GM18511 (cell line): ENCODE results near the gene MAP2.

Source experiments
- ATAC-seq: cut with Tn5 transposase; IDR thresholded peaks from one replicate; pipeline ENCODE4 v1.9.1; 2021; ENCODE audit warnings: mild to moderate bottlenecking, moderate library complexity; ENCODE audit not compliant: unreplicated experiment

Gene MAP2

GRCh38 chr2:209424781-209425470 is 1.1 kb downstream of the MAP2 start:
- no peak for ATAC-seq

- ATAC-seq = peak; percentile 30
These were observed 1.7 kb downstream of the MAP2 start for GRCh38 chr2:209425471-209426071.

GRCh38 chr2:209426432-209426831 is 2.6 kb downstream of the MAP2 start:
- no peak for ATAC-seq

GRCh38 chr2:209431701-209432100 is 7.9 kb downstream of the MAP2 start:
- ATAC-seq = no peak

- ATAC-seq = no peak
These were observed 17.7 kb downstream of the MAP2 start for GRCh38 chr2:209441541-209441940.

- ATAC-seq = no peak
These were observed 19.1 kb downstream of the MAP2 start for GRCh38 chr2:209442939-209443338.

GRCh38 chr2:209445485-209445884 is 21.6 kb downstream of the MAP2 start:
- ATAC-seq = no peak

- no peak for ATAC-seq
These were observed 27.5 kb downstream of the MAP2 start for GRCh38 chr2:209451209-209451834.

GRCh38 chr2:209456489-209456888 is 32.6 kb downstream of the MAP2 start:
- no peak for ATAC-seq

- no peak for ATAC-seq
These were observed 34.4 kb downstream of the MAP2 start for GRCh38 chr2:209458008-209458979.

GRCh38 chr2:209459359-209459758 is 35.5 kb downstream of the MAP2 start:
- no peak for ATAC-seq

GRCh38 chr2:209460151-209460761 is 36.4 kb downstream of the MAP2 start:
- no peak for ATAC-seq

- no peak for ATAC-seq
These were observed 39.4 kb downstream of the MAP2 start for GRCh38 chr2:209463226-209463625.

GRCh38 chr2:209463835-209464234 is 40.0 kb downstream of the MAP2 start:
- no peak for ATAC-seq

- no peak for ATAC-seq
These were observed 45.0 kb downstream of the MAP2 start for GRCh38 chr2:209468846-209469245.

- ATAC-seq = no peak
These were observed 45.6 kb downstream of the MAP2 start for GRCh38 chr2:209469481-209469880.

GRCh38 chr2:209470466-209470865 is 46.6 kb downstream of the MAP2 start:
- no peak for ATAC-seq

GRCh38 chr2:209471037-209471436 is 47.2 kb downstream of the MAP2 start:
- no peak for ATAC-seq

- ATAC-seq = no peak
These were observed 48.4 kb downstream of the MAP2 start for GRCh38 chr2:209472112-209472832.

- no peak for ATAC-seq
These were observed 49.0 kb downstream of the MAP2 start for GRCh38 chr2:209472871-209473270.
